Choroid plexus epithelial cell (primary cell): ENCODE data around the gene CALR3.

Experiments used
- DNase-seq: peaks from one replicate; pipeline ENCODE4 v3.0.0-alpha.2; 2010; ENCODE audit warnings: low read depth
- H3K4me3 ChIP-seq: 2 replicates; pipeline ENCODE4 v1.5.1; 2011; ENCODE audit warnings: low read depth, mild to moderate bottlenecking, control low read depth, low read length, moderate library complexity
- TF ChIP-seq, protein P1 (sequence below): conservative IDR thresholded peaks from 2 replicates; pipeline ENCODE4 v1.5.1; 2011; ENCODE audit warnings: low read depth, mild to moderate bottlenecking, control low read depth, inconsistent platforms, low read length, moderate library complexity

CALR3 gene

GRCh38 chr19:16530540-16531379, 34.8 kb upstream of the CALR3 start:
- H3K4me3 ChIP-seq = no peak overlapping the region
- DNase-seq = no peak
- TF ChIP-seq, protein P1, sequence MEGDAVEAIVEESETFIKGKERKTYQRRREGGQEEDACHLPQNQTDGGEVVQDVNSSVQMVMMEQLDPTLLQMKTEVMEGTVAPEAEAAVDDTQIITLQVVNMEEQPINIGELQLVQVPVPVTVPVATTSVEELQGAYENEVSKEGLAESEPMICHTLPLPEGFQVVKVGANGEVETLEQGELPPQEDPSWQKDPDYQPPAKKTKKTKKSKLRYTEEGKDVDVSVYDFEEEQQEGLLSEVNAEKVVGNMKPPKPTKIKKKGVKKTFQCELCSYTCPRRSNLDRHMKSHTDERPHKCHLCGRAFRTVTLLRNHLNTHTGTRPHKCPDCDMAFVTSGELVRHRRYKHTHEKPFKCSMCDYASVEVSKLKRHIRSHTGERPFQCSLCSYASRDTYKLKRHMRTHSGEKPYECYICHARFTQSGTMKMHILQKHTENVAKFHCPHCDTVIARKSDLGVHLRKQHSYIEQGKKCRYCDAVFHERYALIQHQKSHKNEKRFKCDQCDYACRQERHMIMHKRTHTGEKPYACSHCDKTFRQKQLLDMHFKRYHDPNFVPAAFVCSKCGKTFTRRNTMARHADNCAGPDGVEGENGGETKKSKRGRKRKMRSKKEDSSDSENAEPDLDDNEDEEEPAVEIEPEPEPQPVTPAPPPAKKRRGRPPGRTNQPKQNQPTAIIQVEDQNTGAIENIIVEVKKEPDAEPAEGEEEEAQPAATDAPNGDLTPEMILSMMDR = no peak

- TF ChIP-seq, protein P1 = no peak
- H3K4me3 ChIP-seq = no peak overlapping the region
- DNase-seq = no peak
Measured at GRCh38 chr19:16529466-16530144, 33.6 kb upstream of the CALR3 start.

DNA sequence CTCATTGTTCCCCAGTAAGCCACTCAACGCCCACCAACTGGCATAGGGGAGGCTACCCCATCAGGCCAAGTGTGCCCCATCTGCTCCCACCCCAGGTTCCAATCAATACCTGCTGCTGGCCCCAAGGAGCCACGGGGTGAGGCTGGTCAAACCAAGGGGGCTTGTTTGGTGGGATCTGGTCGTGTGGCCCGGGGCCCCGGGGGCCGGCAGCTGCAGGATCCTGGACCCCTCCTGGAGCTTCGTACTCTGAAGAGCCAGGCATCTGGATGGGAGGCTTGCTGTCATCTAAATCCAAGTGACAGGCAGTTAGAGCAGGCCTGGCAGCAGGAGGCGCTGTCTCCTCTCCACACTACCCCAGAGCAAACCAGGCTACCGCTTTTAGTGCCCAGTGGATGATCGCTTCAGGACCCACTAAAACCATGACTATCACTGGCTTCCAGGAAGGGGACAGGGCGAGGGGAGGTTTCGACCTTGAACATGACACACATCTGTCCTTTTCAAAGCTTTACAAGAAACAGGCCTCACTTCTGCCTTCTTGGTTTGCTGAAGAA, 32.1 kb upstream of the CALR3 start:
- no peak overlapping the region for H3K4me3 ChIP-seq
- TF ChIP-seq, protein P1 = peak; percentile 62
- DNase-seq = peak; percentile 40

DNA sequence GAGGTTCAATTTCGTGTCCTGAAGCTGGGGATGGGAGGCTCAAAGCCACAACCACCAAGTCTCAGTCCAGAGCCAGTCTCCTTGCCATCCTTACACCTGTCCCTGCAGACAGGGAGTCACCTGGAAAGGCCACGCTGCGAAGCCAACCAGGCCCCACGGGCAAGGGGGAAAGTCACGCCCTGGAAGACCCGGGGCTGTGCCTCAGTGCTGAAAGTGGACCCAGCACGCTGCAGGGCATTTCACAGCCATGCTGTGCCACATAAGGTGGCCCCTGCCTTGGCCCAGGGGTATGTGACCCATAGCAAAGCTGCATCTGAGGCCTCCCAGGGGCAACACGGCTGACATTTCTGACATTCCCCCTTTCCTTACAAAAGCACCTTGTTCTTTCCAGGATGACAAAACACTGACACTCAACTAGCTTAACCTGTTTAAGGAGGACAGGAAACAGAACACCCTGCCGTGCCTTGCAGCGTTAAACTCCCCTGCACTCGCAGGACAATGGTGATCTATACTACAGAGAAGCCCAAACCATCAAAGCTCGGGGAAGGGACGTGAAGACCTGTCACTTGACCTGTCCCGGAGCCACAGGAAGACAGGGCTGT, 31.5 kb upstream of the CALR3 start:
- no peak for DNase-seq
- no peak overlapping the region for H3K4me3 ChIP-seq
- TF ChIP-seq, protein P1 = no peak

GRCh38 chr19:16525751-16526481, 29.9 kb upstream of the CALR3 start:
- TF ChIP-seq, protein P1 = no peak
- no peak for DNase-seq
- H3K4me3 ChIP-seq = no peak overlapping the region

GRCh38 chr19:16524991-16525734, 29.2 kb upstream of the CALR3 start:
- TF ChIP-seq, protein P1 = no peak
- DNase-seq = no peak
- H3K4me3 ChIP-seq = no peak overlapping the region
